DMS79 treated with DMSO at 0.1 percent for 48 hours (cell line): ENCODE data around the gene GPR39.

Source experiments
- DNase-seq: peaks from one replicate; lab custom pipeline; 2025; lab: John Stamatoyannopoulos, UW

GPR39 gene

DNA sequence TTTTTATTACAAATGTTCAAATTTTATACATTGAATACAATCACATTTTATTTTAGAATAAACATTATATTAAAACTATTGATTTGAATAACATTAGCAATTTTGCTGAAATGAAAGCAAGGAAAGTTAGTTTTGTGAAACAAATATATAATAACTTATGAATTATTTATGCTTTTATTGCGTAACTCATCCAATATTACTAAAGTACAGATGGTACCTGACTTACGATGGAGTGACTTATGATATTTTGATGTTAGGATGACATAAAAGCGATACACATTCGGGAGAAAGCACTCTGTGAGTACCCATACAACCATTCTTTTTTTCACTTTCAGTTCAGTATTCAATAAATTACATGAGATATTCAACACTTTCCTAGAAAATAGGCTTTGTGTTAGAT, 26.5 kb downstream of the GPR39 start:
- no peak for DNase-seq

DNA sequence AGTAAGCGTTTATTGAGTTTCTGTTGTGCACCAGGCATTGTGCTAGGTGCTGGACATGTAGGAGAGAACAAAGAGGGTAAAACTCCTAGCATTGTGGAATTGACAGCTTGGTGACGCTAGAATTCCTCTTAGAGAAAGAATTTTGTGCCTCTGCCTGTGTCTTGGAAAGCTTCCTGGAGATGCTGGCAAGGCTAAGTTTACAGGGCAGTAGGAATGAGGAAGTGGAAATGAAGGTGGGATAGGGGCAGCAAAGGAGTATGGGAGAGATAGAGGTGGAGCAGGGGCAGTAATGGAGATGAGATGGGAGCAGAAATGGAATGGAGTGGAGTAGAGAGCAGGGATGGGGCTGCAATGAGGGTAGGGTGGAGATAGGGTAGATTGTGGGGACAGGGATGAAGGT, 29.8 kb downstream of the GPR39 start:
- no peak for DNase-seq

GRCh38 chr2:132448331-132448730, 31.7 kb downstream of the GPR39 start:
- DNase-seq: no peak

DNA sequence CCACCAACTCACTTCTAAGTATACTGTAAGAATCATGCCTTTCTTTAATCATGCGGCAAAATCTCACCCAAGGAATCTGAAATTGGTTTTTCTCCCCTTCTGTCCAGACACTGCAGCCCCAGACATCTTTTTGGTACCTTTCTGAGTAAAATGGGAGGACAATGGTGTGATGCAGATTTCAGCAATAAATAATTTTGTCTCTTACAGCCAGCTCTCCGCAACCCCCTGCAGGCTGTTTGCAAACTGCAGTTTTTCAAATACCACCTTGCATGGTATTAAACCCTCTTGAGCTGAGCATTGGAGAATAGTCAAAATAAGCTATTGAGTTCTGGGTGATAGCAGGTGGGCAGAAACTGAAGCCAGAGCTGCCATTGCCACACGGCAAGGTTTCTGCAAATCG, 32.2 kb downstream of the GPR39 start:
- DNase-seq: no peak

DNA sequence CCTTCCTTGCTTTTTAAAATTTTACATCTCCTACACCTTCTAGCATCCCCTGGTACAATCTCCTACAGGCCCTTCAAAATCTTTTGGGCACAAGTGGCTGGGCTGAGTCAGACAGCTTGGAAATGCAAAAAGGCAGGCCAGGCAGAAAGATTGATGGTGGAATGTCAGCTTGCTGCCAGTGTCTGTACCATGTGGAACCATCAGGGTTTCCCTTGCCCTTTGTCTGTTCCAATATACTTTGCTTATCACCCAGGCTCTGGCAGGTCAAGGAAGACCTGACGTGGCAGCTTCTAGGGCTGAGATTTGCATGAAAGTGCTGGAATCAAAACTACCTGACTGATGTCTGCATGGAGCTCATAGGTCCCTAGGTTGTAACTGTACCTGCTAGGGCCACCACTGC, 33.3 kb downstream of the GPR39 start:
- no peak for DNase-seq

DNA sequence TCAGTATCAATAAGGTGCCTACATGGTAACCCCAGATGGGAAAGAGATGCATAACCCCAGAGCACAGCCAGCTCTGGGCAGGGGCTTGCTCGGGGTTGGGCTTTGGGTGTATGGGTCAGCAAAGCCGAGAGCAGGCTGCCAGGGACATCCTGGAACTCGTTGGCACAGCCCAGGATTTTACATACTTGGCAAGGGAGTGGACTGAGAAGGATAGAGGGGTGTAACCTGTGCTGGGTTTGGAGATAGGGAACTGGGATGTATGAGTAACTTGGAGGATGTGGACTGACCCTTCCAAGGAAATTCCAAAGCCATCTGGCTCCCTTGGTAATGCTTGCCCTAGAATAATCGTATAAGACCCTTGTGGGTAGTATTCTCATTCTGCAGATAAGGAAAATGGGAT, 44.2 kb downstream of the GPR39 start:
- DNase-seq: no peak

DNA sequence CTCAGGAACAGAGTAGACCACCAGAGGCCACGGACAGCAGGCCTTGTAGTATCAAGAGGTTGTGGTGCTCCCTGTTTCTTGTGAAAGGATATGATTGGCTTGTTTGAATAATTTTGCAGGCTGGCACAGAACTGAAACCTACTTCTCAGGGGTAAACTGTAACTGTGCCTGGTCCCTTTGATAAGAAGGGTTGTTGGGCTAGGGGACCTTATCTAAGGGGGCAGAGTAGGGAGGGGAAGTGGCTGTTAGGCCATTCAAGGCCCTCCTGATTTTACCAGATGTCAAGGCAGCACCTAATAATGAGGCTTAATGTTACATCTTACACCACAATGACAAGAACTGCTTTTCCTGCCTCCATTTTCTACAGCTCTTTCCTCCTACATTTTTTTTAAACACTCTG, 45.6 kb downstream of the GPR39 start:
- no peak for DNase-seq

DNA sequence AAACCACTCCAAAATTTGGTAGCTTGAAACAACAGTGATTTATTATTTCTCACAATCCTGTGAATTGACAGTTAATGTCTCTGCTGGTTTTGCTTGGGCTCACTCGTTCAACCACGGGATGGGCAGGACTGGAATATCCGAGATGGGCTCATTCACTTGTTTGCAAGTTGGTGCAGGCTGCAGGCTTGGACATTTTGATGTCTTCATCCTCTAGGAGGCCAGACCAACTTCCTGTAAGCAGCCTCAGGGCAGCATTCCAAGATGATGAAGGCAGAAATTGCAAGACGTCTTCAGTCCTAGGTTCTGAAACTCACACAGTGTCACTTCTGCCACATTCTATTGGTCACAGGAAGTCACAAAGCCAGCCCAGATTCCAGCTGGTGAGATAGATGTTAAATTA, 47.1 kb downstream of the GPR39 start:
- DNase-seq: no peak

GRCh38 chr2:132465917-132466316, 49.3 kb downstream of the GPR39 start:
- no peak for DNase-seq

DNA sequence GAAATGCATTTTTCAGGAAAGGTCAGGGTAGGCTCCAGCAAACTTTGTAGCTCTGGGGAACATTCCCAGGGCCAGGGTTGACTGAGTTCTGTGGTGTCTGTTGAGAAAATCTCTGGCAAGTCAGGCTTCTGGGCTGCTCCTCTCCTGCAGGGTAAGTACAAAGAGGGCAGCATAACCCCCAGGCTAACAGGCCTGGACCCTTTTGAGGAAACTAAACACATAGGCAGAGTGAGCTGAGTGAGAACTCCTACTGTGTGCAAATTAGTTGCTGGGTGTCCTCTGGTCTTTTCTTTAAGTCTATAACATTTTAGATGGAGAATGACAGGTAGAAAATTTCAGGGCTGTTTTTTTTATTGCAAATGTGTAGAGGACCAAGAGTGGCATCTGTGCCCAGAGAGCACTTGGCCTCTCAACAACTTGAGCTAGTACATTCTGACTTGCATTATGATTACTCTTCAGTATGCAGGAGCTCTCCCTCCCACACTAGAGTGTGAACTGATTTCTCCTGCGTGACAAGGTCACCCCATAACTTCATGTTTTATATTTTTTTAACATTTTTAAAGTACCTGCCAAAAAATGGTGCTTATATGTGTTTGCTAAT, 49.9 kb downstream of the GPR39 start:
- DNase-seq: no peak

DNA sequence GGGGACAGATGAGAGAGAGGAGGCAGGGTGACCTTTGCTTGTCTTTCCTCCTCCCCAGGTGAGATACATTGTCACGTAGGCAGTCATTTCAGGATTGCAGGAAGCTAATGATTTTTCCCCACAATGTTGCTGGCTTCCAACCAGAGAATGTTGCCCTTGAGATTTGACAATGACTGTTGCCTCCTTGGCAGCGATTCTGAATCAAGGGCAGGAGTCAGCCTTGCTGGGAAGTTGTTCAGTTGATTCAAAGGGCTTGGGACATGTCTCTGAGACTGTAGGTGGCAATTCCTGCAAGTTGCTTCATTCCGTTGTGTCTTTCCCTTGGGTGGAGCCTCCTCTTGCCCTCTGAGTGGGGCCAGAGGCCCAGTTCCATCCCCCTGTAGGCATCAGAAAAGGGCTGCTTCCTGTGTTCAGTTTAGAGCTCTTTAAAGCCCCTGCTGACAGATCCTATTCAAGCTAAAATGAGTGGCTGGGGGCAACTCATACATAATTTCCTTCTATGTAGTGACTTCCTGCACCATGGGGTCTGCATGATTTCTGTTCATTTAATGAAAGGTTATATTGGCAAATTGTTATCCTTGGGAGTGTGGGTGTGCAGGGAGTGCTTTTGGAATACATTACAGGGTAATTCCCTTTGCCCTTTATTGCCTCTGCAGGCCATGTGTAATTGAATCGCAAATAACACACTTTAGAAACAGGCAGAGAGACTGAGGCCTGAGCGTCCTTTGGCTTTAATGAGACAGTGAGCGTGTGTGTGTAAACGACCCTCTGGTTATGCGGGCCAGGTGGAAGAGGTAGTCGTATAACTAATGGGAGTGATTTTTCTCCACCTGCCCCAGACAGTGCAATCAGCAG, 52.4 kb downstream of the GPR39 start:
- no peak for DNase-seq

DNA sequence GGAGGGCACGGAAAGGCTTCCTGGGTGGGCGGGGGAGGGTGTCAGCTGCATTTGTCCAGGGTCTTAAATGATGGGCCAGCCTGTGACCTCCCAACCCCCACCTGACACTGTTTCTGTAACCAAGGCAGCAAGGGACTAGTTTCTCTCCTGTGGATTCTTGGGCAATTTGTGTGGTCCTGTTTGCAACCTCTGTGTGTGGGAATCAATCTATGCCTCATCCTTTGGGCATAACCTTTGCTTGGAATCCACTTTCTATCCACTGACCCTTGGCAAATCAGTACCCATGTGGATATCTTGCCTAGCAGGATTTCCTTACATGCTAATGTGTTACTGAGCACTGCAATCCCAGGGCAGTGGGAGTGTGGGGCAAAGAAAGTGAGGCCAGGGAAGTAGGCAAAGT, 54.1 kb downstream of the GPR39 start:
- no peak for DNase-seq

DNA sequence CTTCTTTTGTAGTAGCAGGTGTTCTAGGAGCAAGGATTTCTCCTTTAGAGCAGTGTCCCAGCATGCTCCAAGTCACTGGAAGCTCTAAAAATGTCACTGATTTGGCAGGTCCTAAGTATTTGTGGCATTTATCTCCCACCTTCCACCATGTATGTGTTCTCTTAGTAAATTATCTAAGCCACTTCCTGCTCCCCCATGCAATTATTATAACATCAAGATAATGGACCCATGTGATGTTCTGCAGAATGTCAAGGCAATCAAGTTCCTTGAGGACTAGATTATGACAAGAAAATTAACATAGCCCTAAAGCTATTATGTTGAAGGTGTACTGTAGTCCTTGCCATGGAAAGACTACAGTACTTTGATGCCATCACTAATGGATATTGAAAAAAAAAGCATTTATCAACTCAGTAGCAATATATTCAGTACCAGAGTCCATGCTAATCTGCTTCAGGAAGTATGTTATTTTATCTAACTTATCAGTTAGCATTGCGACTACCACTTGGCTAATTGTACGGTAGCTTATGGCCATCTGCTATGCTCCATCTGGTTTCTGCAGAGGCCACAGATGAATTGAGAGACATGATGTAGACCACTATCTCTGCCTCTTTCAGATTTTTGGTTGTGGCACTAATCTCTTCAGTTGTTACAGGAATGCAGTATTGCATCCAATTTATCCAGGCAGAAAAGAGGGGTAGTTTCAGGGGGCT, 56.7 kb downstream of the GPR39 start:
- DNase-seq: no peak

DNA sequence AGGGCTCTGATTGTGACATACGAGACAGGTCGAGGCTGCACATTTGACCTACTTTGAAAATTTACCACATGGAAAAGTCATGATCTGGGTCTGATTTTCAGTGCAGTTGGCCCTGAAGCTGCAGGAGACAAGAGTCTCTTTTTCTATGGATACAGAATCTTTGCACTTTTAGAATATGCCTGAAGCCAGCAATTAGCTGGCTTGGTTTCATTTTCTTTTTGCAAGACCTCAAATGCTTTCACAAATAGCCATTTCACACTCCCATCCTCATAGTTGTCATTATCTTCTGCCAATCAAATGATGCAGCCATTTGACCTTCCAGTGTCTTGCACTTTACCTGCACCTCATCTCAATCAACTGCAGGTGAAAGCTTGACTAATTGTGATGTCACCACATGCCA, 59.0 kb downstream of the GPR39 start:
- DNase-seq: no peak

DNA sequence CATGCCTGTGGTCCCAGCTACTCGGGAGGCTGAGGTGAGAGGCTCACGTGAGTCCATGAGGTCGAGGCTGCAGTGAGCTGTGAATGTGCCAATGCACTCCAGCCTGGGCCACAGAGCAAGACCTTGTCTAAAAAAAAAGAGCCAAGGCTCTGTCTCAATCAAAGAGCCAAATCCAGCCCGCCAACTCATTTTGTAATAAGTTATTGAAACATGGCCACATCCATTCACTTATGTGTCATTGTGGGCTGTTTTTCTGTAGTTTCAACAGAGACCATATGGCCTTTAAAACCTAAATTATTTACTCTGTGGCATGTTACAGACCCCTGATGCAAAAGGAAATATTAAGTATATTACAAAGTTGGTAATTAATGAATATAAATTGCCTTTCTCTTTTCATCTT, 60.8 kb downstream of the GPR39 start:
- DNase-seq: no peak

DNA sequence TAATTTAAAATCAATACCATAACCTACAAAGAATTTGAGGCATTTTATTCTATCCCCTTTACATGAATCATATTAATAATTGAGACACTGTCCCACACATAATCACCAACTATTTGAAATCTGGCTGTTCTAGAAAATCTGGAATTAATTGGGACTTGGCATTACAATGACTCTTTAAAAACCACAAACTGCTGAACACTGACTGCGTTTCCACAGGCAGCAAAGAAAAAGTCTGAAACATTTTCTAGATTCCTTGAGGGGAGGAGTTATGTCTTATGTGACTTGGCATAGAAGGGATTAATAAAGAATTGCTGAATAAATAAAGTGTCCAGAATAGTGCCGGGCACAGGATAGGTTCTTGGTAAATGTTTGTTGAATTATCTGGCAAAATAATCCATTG, 61.4 kb downstream of the GPR39 start:
- peak; percentile 57 for DNase-seq

GRCh38 chr2:132478461-132479105, 62.0 kb downstream of the GPR39 start:
- no peak for DNase-seq

DNA sequence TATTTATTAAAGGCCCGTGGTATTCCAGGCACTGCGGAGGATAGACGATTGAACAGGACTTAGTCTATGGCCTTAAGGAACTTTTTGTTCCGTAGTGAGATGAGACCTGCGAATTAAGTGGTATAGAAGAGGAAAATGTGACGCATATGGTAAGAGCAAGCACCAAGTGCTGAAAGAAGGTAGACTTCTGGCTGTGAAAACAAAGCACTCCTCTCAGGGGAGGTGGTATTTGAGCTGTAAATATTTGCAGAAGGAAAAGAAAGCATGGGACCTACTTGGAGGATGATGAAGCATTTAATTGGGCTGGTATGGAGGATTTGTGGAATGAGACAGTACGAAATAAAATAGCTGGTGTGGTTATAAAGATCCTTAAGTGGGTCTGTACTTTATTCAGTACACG, 62.5 kb downstream of the GPR39 start:
- DNase-seq: peak; percentile 27

- no peak for DNase-seq
These were observed 66.2 kb downstream of the GPR39 start for GRCh38 chr2:132482821-132483220.

- no peak for DNase-seq
These were observed 67.5 kb downstream of the GPR39 start for GRCh38 chr2:132484144-132484543.

DNA sequence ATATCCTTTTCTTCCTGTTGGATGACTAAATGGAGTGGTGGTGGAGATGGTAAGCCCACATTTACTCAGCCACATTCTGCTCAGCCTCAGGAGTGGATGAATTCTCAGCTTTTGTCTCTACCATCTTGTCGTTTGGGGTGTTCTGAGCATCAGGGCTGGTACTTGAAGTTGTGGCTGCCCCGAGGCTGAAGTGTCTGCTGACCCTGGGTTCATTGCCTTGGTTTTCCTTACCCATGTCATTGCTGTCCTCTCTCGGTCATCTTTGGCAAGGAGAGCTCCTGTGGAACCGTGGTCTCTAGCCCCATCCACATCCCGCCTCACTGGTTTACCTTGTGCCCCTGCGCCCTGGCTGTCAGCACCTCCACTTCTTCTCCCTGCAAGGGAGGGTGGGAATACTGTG, 71.9 kb downstream of the GPR39 start:
- no peak for DNase-seq

- no peak for DNase-seq
These were observed 72.5 kb downstream of the GPR39 start for GRCh38 chr2:132489150-132489549.

DNA sequence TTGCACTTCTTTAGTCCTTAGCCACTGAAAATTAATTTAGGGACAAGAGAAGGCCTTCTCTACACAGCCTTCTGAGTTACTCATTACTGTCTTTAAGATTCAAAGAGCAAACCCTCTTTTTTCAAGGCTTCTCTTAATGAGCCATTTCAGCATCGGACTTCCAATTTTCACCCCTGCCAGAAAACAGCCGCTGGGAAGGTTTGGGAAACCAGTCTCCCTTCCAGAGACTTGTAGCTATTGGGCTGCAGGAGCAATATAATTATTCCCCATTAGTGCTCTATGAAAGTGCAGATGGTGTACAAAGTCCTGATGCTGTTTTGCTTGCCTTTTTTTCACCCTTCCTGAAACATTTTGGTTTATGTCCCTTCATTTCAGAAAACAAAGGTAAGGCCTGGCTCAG, 79.3 kb downstream of the GPR39 start:
- DNase-seq: no peak
